ENCODE data around the gene RAD18. TPM values are rescaled to one million over a fixed set of nuclear protein-coding genes. Genes with fewer than 3 reads are reported as not detected.
A peak's percentile ranks its signal among the peaks of the same experiment; 100 is the strongest.

The RAD18 gene
- polyA plus RNA-seq, 1 of the 3 experiments (the other 2 are of a cell fraction): 5.7 TPM

GRCh38 chr3:8937064-8938020, 25.9 kb downstream of the RAD18 start:
- Histone ChIP-seq H3K9ac (peak overlapping the region; percentile 57), H4K20me1 (ENCODE audit: insufficient read depth) (no peaks in the 10 kb centered on the region), H3K79me2 (ENCODE audit: insufficient read depth) (peaks cover 3% of the 10 kb centered on the region; the same call in 1 of the 2 replicates), H3K4me1 (ENCODE audit: control insufficient read depth in 1 of 2, insufficient read depth in 2 of 2, low read depth in 1 of 2, low read length in 1 of 2) (peaks cover 2 to 13% of the 10 kb centered on the region in 2 experiments; a peak in 3 of 4 replicates), H3K36me3 (replicated peaks in 1 of 2; ENCODE audit: control insufficient read depth in 1 of 2, insufficient read depth in 2 of 2, low read length in 1 of 2) (peaks cover 27 to 48% of the 10 kb centered on the region in 2 experiments), H3K4me2 (peak overlapping the region; percentile 39), H3K9me3 (no peaks in the 10 kb centered on the region), H3K27me3 (ENCODE audit: insufficient read depth) (no peaks in the 10 kb centered on the region), H2AFZ (ENCODE audit: low read depth) (no peak overlapping the region), H3K27ac (ENCODE audit: low read depth in 2 of 2, low read length in 1 of 2) (peak overlapping the region; percentile 72 to 89), H3K9me2 (no peaks in the 10 kb centered on the region), H3F3A (replicated peaks; ENCODE audit: insufficient read depth) (peaks cover 30% of the 10 kb centered on the region), H3K4me3 (ENCODE audit: low read depth in 2 of 2, low read length in 1 of 2) (no peak overlapping the region)
- DNase-seq: no peak
- WGBS (ENCODE audit: low lambda C conversion rate): 38% methylated on average over 6 of the region's 6 CpGs
- ChIA-PET CTCF (interaction anchor here (1.0 to 2.9 kb wide), 4 partner anchors 9 to 168 kb away, joined by 3 to 16 read pairs (median 8); partner anchors contain the start of gene OXTR), POLR2A (no interaction called here)
- TF ChIP-seq NRF1 (IDR thresholded peaks at IDR 0.05; ENCODE audit: low read depth, low read length) (no peak), USF2 (IDR thresholded peaks at IDR 0.05; ENCODE audit: borderline replicate concordance, low read depth, low read length) (no peak), MXI1 (IDR thresholded peaks at IDR 0.05; ENCODE audit: low read depth, low read length) (no peak), RXRA (IDR thresholded peaks at IDR 0.05; ENCODE audit: borderline replicate concordance, low read depth) (0 out of 2 replicates have a peak, but pooled peaks have one; percentile 38), PBX3 (IDR thresholded peaks at IDR 0.05) (peak; percentile 62), EP300 (IDR thresholded peaks at IDR 0.05; ENCODE audit: borderline replicate concordance in 1 of 2, low read depth in 1 of 2, low read length in 1 of 2) (peak in 1 of 2 experiments; percentile 81; a peak in 2 of 4 replicates), TEAD4 (IDR thresholded peaks at IDR 0.05; ENCODE audit: borderline replicate concordance, insufficient read depth) (peak; percentile 75; the same call in 1 of the 2 replicates), EZH2phosphoT487 (IDR thresholded peaks at IDR 0.05; ENCODE audit: borderline replicate concordance, low read depth) (no peak), RFX5 (IDR thresholded peaks at IDR 0.05; ENCODE audit: low read length) (peak; percentile 84), CHD2 (IDR thresholded peaks at IDR 0.05; ENCODE audit: low read length, partially characterized antibody) (no peak), JUND (IDR thresholded peaks at IDR 0.05) (peak; percentile 94), NFIC (IDR thresholded peaks at IDR 0.05; ENCODE audit: borderline replicate concordance) (peak; percentile 28; the same call in 1 of the 2 replicates), RAD21 (IDR thresholded peaks at IDR 0.05; ENCODE audit: low read length) (no peak), CTCF (IDR thresholded peaks at IDR 0.05) (no peak), IRF3 (IDR thresholded peaks at IDR 0.05; ENCODE audit: low read depth, low read length) (no peak), TCF12 (IDR thresholded peaks at IDR 0.05) (peak; percentile 89), TAF1 (IDR thresholded peaks at IDR 0.05; ENCODE audit: borderline replicate concordance, low read depth, low read length) (no peak), ZBTB33 (IDR thresholded peaks at IDR 0.05; ENCODE audit: borderline replicate concordance, low read depth) (no peak), POLR2AphosphoS5 (IDR thresholded peaks at IDR 0.05; ENCODE audit: low read depth, low read length) (peak; percentile 39; the same call in 1 of the 2 replicates), ELF1 (IDR thresholded peaks at IDR 0.05) (no peak), YY1 (IDR thresholded peaks at IDR 0.05; ENCODE audit: low read depth) (no peak), FOSL2 (IDR thresholded peaks at IDR 0.05; ENCODE audit: borderline replicate concordance, low read depth) (peak; percentile 96), FOXJ3 (CRISPR knock-in tag; IDR thresholded peaks at IDR 0.05) (no peak), USF1 (IDR thresholded peaks at IDR 0.05; ENCODE audit: borderline replicate concordance, low read depth) (no peak)

All from SK-N-SH (cell line).